ENCODE results near the gene CELSR1. TPM values are rescaled to one million over a fixed set of nuclear protein-coding genes. Genes with fewer than 3 reads are reported as not detected.

CELSR1 gene
- total and polyA plus RNA-seq, 8 donors, result 0.75 to 3.2 (median 1.2) TPM

DNA sequence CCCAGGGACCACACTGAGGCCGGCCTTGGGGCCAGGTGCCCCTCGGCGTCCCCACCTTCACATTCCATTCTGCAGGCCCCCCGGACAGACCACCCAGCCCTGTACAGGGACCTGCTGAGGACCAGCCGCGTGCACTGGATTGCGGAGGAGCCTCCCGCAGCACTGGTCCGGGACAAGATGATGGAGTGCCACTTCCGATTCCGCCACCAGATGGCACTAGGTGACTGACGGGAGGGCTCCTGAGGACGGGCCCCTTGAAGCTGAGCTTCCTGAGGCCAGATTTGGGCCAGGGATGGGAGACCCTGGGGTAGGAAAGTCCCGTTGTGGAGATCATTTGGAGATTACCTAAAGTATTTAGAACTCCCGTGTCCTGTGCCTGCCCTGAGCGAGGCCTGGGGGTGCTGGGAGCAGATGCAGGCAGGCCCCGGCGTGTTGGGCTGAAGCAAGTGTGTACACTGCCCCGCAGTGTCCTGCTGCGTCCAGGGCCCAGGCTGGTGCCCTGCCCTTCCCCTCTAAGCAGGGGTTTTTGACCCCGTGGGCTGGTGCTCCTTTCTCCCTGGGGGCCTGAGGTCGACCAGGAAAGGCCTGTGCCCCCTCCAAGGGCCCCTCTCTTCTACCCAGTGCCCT lies 181.9 kb downstream of the CELSR1 start:
- peak; percentile 67 to 73 (median 68) for TF ChIP-seq CTCF (IDR thresholded peaks at IDR 0.05)
- 51 to 58% methylated on average over 22 of the region's 22 CpGs for WGBS, 2 donors
- FAIRE-seq (no peak), ATAC-seq (peak; percentile 26 to 46 (median 34)), DNase-seq (peak; percentile 46 to 89 (median 78))
- H3K27me3 ChIP-seq, result no peaks in the 10 kb centered on the region
- H3K36me3 ChIP-seq, result peaks cover 0 to 25% (median 15%) of the 10 kb centered on the region in 3 donors
- intact Hi-C loops (cut with DNase I), result loop anchor here in 1 of 3 donors (10.0 kb wide), 1 partner anchor 189 kb away; no protein-coding TSS in a partner anchor
- H3K27ac ChIP-seq, result no peak overlapping the region
- H3K4me1 ChIP-seq, result peaks cover 7 to 13% (median 10%) of the 10 kb centered on the region in 3 donors
- no peaks in the 10 kb centered on the region for H3K9me3 ChIP-seq
- H3K4me3 ChIP-seq, result no peak overlapping the region

- peaks cover 7 to 19% (median 15%) of the 10 kb centered on the region in 3 donors for H3K4me1 ChIP-seq
- 45 to 66% methylated on average over 7 of the region's 7 CpGs for WGBS, 2 donors
- H3K27me3 ChIP-seq, result no peaks in the 10 kb centered on the region
- FAIRE-seq (no peak), ATAC-seq (no peak), DNase-seq (no peak)
- intact Hi-C loops (cut with DNase I), result loop anchor here in 2 of 3 donors (5.0 to 10.0 kb wide), 2 partner anchors 37 to 190 kb away; no protein-coding TSS in a partner anchor
- no peak overlapping the region for H3K27ac ChIP-seq
- H3K4me3 ChIP-seq, result no peak overlapping the region
- peaks cover 0 to 27% (median 20%) of the 10 kb centered on the region in 3 donors for H3K36me3 ChIP-seq
- no peaks in the 10 kb centered on the region for H3K9me3 ChIP-seq
- no peak for TF ChIP-seq CTCF (IDR thresholded peaks at IDR 0.05)
Observed at GRCh38 chr22:46354993-46355305, 182.5 kb downstream of the CELSR1 start.

GRCh38 chr22:46354176-46354992 lies 183.0 kb downstream of the CELSR1 start:
- no peak for TF ChIP-seq CTCF (IDR thresholded peaks at IDR 0.05)
- intact Hi-C loops (cut with DNase I), result loop anchor here in 2 of 3 donors (5.0 to 10.0 kb wide), 2 partner anchors 38 to 190 kb away; no protein-coding TSS in a partner anchor
- no peak for FAIRE-seq
- H3K27me3 ChIP-seq, result no peaks in the 10 kb centered on the region
- peaks cover 7 to 24% (median 21%) of the 10 kb centered on the region in 3 donors for H3K4me1 ChIP-seq
- no peak overlapping the region for H3K4me3 ChIP-seq
- ATAC-seq, result no peak
- WGBS, 2 donors, result 77 to 78% methylated on average over 21 of the region's 21 CpGs
- H3K36me3 ChIP-seq, result peaks cover 0 to 27% (median 20%) of the 10 kb centered on the region in 3 donors
- H3K9me3 ChIP-seq, result no peaks in the 10 kb centered on the region
- H3K27ac ChIP-seq, result no peak overlapping the region
- peak in 4 of 6 donors; percentile 40 to 83 (median 70) for DNase-seq

GRCh38 chr22:46353483-46354105 lies 183.8 kb downstream of the CELSR1 start:
- peaks cover 0 to 28% (median 21%) of the 10 kb centered on the region in 3 donors for H3K36me3 ChIP-seq

More at GRCh38 chr22:46353483-46354105, 183.8 kb downstream of the CELSR1 start:
- WGBS, 2 donors, result 71 to 72% methylated on average over 8 of the region's 8 CpGs
- intact Hi-C loops (cut with DNase I), result loop anchor here in 2 of 3 donors (5.0 to 10.0 kb wide), 2 partner anchors 39 to 191 kb away; no protein-coding TSS in a partner anchor
- DNase-seq (peak in 2 of 6 donors; percentile 50 to 54), FAIRE-seq (no peak), ATAC-seq (no peak)
- no peaks in the 10 kb centered on the region for H3K9me3 ChIP-seq
- no peak for TF ChIP-seq CTCF (IDR thresholded peaks at IDR 0.05)
- H3K4me1 ChIP-seq, result peaks cover 10 to 31% (median 23%) of the 10 kb centered on the region in 3 donors
- H3K27ac ChIP-seq, result peak overlapping the region in 3 of 4 donors; percentile 47 to 57 (median 54)
- no peak overlapping the region for H3K4me3 ChIP-seq
- no peaks in the 10 kb centered on the region for H3K27me3 ChIP-seq

Data from pancreas (tissue), 10 donors.